HG02571 (cell line): ENCODE data around the gene TRIM17.

Experiments used
- ATAC-seq: cut with Tn5 transposase; IDR thresholded peaks from one replicate; pipeline ENCODE4 v1.9.1; 2021; ENCODE audit warnings: mild to moderate bottlenecking, moderate library complexity; ENCODE audit not compliant: unreplicated experiment

TRIM17 gene

GRCh38 chr1:228404107-228404720 lies 12.4 kb downstream of the TRIM17 start:
- ATAC-seq = no peak

- no peak for ATAC-seq
Observed at GRCh38 chr1:228403231-228403631, 13.4 kb downstream of the TRIM17 start.

- no peak for ATAC-seq
Observed at GRCh38 chr1:228402641-228403025, 14.0 kb downstream of the TRIM17 start.

GRCh38 chr1:228401782-228402640 lies 14.7 kb downstream of the TRIM17 start:
- ATAC-seq = no peak

- ATAC-seq = no peak
Observed at GRCh38 chr1:228400692-228401454, 15.8 kb downstream of the TRIM17 start.

GRCh38 chr1:228400237-228400651 lies 16.4 kb downstream of the TRIM17 start:
- ATAC-seq = no peak

- no peak for ATAC-seq
Observed at GRCh38 chr1:228399531-228400236, 17.0 kb downstream of the TRIM17 start.

- no peak for ATAC-seq
Observed at GRCh38 chr1:228398741-228399461, 17.8 kb downstream of the TRIM17 start.

- no peak for ATAC-seq
Observed at GRCh38 chr1:228397966-228398365, 18.7 kb downstream of the TRIM17 start.

GRCh38 chr1:228396770-228397662 lies 19.6 kb downstream of the TRIM17 start:
- no peak for ATAC-seq

GRCh38 chr1:228394571-228395394 lies 21.9 kb downstream of the TRIM17 start:
- ATAC-seq = no peak

GRCh38 chr1:228393811-228394570 lies 22.7 kb downstream of the TRIM17 start:
- ATAC-seq = no peak

GRCh38 chr1:228393268-228393701 lies 23.4 kb downstream of the TRIM17 start:
- no peak for ATAC-seq

- ATAC-seq = no peak
Observed at GRCh38 chr1:228392111-228392936, 24.3 kb downstream of the TRIM17 start.

GRCh38 chr1:228391411-228392020 lies 25.1 kb downstream of the TRIM17 start:
- ATAC-seq = no peak

- ATAC-seq = no peak
Observed at GRCh38 chr1:228390649-228391048, 26.0 kb downstream of the TRIM17 start.
